Natural killer cell (primary cell): ENCODE data around the gene TTC23. TPM values are rescaled to one million over a fixed set of nuclear protein-coding genes. Genes with fewer than 3 reads are reported as not detected.
A peak's percentile ranks its signal among the peaks of the same experiment; 100 is the strongest.

Experiments used
- ATAC-seq, 3 donors: fragments of 150-1000 bp in 2 of 3; fragments of 200-7000 bp in 1 of 3; cut with Tn5 transposase; 1 replicate in 1 of 3; 2 replicates in 2 of 3; pipeline ENCODE4 v1.10.0; 2021; ENCODE audit warnings: mild to moderate bottlenecking in 2 of 3, moderate library complexity in 2 of 3
- DNase-seq, 2 donors: peaks; one replicate each; pipeline versions ENCODE4 v3.0.0 to v3.0.0-alpha.2; 2013 to 2021; ENCODE audit warnings: mixed read lengths in 1 of 2
- H3K27ac ChIP-seq: one replicate; pipeline ENCODE4 v1.5.1; 2013; ENCODE audit warnings: mild to moderate bottlenecking, low read length
- H3K27me3 ChIP-seq: one replicate; pipeline ENCODE4 v1.6.1; 2013; ENCODE audit warnings: low read length; ENCODE audit not compliant: control insufficient read depth, insufficient read depth
- H3K36me3 ChIP-seq: one replicate; pipeline ENCODE4 v1.6.1; 2013; ENCODE audit warnings: low read length; ENCODE audit not compliant: control insufficient read depth, insufficient read depth
- H3K4me1 ChIP-seq: one replicate; pipeline ENCODE4 v1.6.1; 2013; ENCODE audit warnings: low read length; ENCODE audit not compliant: control insufficient read depth, insufficient read depth
- H3K4me3 ChIP-seq: one replicate; pipeline ENCODE4 v1.5.1; 2013; ENCODE audit warnings: low read length
- H3K9me3 ChIP-seq: one replicate; pipeline ENCODE4 v1.6.1; 2013; ENCODE audit warnings: low read length; ENCODE audit not compliant: control insufficient read depth, insufficient read depth
- H3K27ac Mint-ChIP-seq, 2 donors: one replicate each; pipeline ENCODE4 v1.8.0; 2022; ENCODE audit warnings: mild to moderate bottlenecking in 2 of 2, mixed read lengths in 2 of 2, moderate library complexity in 1 of 2
- H3K27me3 Mint-ChIP-seq, 2 donors: one replicate each; pipeline ENCODE4 v1.8.0; 2022; ENCODE audit warnings: low read depth in 2 of 2, mixed read lengths in 2 of 2
- H3K36me3 Mint-ChIP-seq: one replicate; pipeline ENCODE4 v1.8.0; 2022; ENCODE audit warnings: mixed read lengths
- H3K4me1 Mint-ChIP-seq, 2 donors: one replicate each; pipeline ENCODE4 v1.8.0; 2022; ENCODE audit warnings: mixed read lengths in 2 of 2
- H3K4me3 Mint-ChIP-seq: one replicate; pipeline ENCODE4 v1.8.0; 2022; ENCODE audit warnings: mild to moderate bottlenecking, moderate library complexity, mixed read lengths
- H3K9me3 Mint-ChIP-seq, 2 donors: one replicate each; pipeline ENCODE4 v1.8.0; 2022; ENCODE audit warnings: mixed read lengths in 2 of 2
- CTCF ChIP-seq: fragments of 200-600 bp; IDR thresholded peaks from one replicate; pipeline ENCODE4 v1.8.0; 2022; ENCODE audit warnings: antibody characterized with exemption
- WGBS: methylation state at CpG from one replicate; pipeline ENCODE4 v1.1.7; 2013; ENCODE audit warnings: missing lambda C conversion rate; ENCODE audit not compliant: insufficient coverage; 5-methylcytosine and 5-hydroxymethylcytosine counted together
- intact Hi-C: fragments of 100-400 bp; cut with micrococcal nuclease; formaldehyde crosslinking; loops from one replicate; pipeline ENCODE4 v1.14.2; 2022
- total RNA-seq, 4 donors: library from RNA; stranded (reverse); fragments of 120-200 nt in 1 of 4; gene quantifications; one replicate each; pipeline versions ENCODE4 v1.2.3 to v1.2.4, GENCODE V29; 2013 to 2022

The TTC23 gene
- total RNA-seq, 3 donors from 2014 or later (not counting 1 experiment from before 2014, with no cell fraction given): 0.75 to 1.1 (median 1.0) TPM

DNA sequence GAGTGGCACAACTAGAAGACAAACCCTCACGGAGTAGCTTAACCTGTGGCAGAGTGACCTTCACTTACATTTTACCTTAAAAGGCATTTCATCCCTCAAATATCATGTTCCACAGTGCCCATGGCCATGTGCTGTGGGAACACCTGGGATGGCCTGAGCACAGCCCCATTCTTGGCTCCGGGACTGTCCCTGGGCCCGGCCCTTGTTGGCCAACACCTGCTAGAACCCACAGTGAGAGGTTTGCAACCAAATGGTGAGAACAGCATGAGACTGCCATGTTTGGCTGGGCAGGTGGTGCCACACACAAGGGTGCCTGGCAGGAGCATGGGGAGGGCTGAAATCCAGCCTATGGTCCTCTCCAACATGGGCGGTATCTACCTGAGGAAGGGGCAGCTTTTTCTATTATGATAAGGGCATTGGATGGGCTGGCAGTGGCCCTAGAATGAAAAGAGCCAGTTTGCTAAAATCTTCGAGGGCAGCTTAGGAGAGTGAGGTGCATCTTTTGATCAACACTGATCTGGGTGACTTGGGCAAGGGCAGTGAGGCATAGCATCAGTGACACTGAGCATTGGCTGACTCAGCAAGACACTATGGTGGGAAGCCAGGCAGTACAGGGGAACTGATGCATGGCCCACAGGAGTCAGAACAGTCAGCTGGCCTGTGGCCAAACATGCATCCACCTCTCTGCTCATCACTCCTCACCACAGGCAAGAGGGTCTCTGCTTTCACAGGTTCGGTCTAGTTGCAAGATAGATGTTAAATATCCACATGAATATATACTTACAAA, 90.6 kb downstream of the TTC23 start:
- Histone ChIP-seq H3K27me3 (no peaks in the 10 kb centered on the region), H3K9me3 (no peaks in the 10 kb centered on the region), H3K4me3 (no peak overlapping the region), H3K36me3 (no peaks in the 10 kb centered on the region), H3K4me1 (no peaks in the 10 kb centered on the region), H3K27ac (no peak overlapping the region)
- no peak for DNase-seq
- 78% methylated on average over 5 of the region's 6 CpGs for WGBS
- no peak for TF ChIP-seq CTCF
- no peaks in the 10 kb centered on the region for H3K36me3 Mint-ChIP-seq
- intact Hi-C loops: no loop called here
- no peak overlapping the region for H3K27ac Mint-ChIP-seq
- no peaks in the 10 kb centered on the region for H3K9me3 Mint-ChIP-seq
- peaks cover 0 to 7% of the 10 kb centered on the region in 2 donors for H3K27me3 Mint-ChIP-seq
- no peak for ATAC-seq
- H3K4me1 Mint-ChIP-seq: no peaks in the 10 kb centered on the region
- no peak overlapping the region for H3K4me3 Mint-ChIP-seq

GRCh38 chr15:99157456-99157855, 91.9 kb downstream of the TTC23 start:
- no peak overlapping the region for H3K27ac Mint-ChIP-seq
- H3K9me3 ChIP-seq: no peaks in the 10 kb centered on the region
- intact Hi-C loops: no loop called here
- no peak overlapping the region for H3K4me3 Mint-ChIP-seq
- H3K9me3 Mint-ChIP-seq: no peaks in the 10 kb centered on the region
- no peaks in the 10 kb centered on the region for H3K4me1 Mint-ChIP-seq
- TF ChIP-seq CTCF: no peak
- no peaks in the 10 kb centered on the region for H3K27me3 ChIP-seq
- no peak for DNase-seq
- WGBS: 93% methylated on average over 2 of the region's 3 CpGs
- no peaks in the 10 kb centered on the region for H3K4me1 ChIP-seq
- no peaks in the 10 kb centered on the region for H3K36me3 Mint-ChIP-seq
- no peak for ATAC-seq
- H3K27ac ChIP-seq: no peak overlapping the region
- H3K4me3 ChIP-seq: no peak overlapping the region
- peaks cover 0 to 13% of the 10 kb centered on the region in 2 donors for H3K27me3 Mint-ChIP-seq
- no peaks in the 10 kb centered on the region for H3K36me3 ChIP-seq

DNA sequence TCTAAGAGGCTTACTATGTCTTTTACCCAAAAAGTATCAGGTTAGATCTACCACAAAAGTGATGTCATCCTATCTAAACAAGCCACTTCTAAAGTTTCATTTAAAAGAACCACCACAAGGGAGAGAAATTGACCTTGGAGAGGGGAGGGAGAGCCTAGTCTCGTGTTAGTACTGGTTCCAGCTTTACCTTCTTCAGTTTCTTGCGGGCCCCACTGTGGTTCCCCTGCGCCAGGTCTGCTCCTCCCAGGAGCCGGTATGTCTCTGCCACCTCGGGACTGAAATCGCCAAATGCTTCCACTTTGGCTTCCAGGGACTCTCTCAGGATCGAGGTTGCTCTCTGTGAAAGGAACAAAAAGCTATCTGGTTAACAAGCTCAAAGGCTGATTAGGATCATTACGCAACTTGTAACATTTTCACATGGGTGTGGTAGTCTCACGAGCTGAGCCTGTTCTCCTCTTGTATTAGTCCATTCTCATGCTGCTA, 93.4 kb downstream of the TTC23 start:
- H3K9me3 ChIP-seq: no peaks in the 10 kb centered on the region
- H3K4me1 ChIP-seq: no peaks in the 10 kb centered on the region
- Mint-ChIP-seq H3K36me3 (no peaks in the 10 kb centered on the region), H3K4me3 (no peak overlapping the region), H3K27ac (no peak overlapping the region), H3K4me1 (no peaks in the 10 kb centered on the region), H3K9me3 (no peaks in the 10 kb centered on the region), H3K27me3 (peaks cover 0 to 13% of the 10 kb centered on the region in 2 donors)
- H3K36me3 ChIP-seq: no peaks in the 10 kb centered on the region
- no peak for TF ChIP-seq CTCF
- no peak overlapping the region for H3K27ac ChIP-seq
- DNase-seq: no peak
- intact Hi-C loops: no loop called here
- no peaks in the 10 kb centered on the region for H3K27me3 ChIP-seq
- ATAC-seq: peak in 1 of 3 donors; percentile 49
- H3K4me3 ChIP-seq: no peak overlapping the region
- whole genome bisulfite sequencing: 72% methylated on average over 9 of the region's 9 CpGs
